IPS-20b (cell line): ENCODE data around the gene SERPINA6.
"Not testable (repeated sequence)": the region's sequence is repeated elsewhere in the genome, so short reads cannot be mapped to it uniquely, and the experiment has no call there.

Experiments used
- H3K27ac ChIP-seq: one replicate; pipeline ENCODE4 v1.5.1; 2013; ENCODE audit warnings: low read length
- H3K27me3 ChIP-seq: 2 replicates; pipeline ENCODE4 v1.6.1; 2013; ENCODE audit warnings: mild to moderate bottlenecking, low read length, inconsistent platforms; ENCODE audit not compliant: insufficient read depth
- H3K36me3 ChIP-seq: 2 replicates; pipeline ENCODE4 v1.6.1; 2013; ENCODE audit warnings: low read depth, mild to moderate bottlenecking, inconsistent platforms, low read length, moderate library complexity; ENCODE audit not compliant: insufficient read depth
- H3K4me1 ChIP-seq: 2 replicates; pipeline ENCODE4 v1.6.1; 2013; ENCODE audit warnings: mild to moderate bottlenecking, control low read depth, inconsistent platforms, low read length, moderate library complexity; ENCODE audit not compliant: insufficient read depth
- H3K4me3 ChIP-seq: 2 replicates; pipeline ENCODE4 v1.5.1; 2013; ENCODE audit warnings: mild to moderate bottlenecking, low read length, inconsistent platforms
- H3K9ac ChIP-seq: 2 replicates; pipeline ENCODE4 v1.6.1; 2013; ENCODE audit warnings: low read depth, mild to moderate bottlenecking, inconsistent platforms, low read length, moderate library complexity
- H3K9me3 ChIP-seq: 2 replicates; pipeline ENCODE4 v1.6.1; 2013; ENCODE audit warnings: mild to moderate bottlenecking, low read depth, low read length, inconsistent platforms; ENCODE audit not compliant: insufficient read depth

The SERPINA6 gene

DNA sequence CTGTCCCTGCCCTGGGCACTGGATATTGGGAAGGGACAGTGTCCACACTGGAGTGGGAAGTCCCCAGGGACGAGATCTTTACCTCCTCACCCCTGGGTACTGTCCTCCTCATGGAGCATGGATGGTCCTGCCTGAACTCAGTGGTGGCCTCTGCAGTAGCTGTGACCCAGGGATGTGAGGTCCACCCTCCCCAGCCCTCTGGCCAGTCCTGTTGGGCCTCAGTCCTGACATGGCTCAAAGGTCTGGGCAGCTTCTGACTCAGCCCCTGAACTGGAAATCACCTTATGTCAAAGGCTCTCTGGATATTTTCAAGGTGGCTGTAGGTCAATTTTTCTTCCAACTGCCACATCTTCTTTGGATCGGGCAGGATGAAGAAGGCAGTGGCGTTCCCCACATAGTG is 40.9 kb upstream of the SERPINA6 start:
- H3K36me3 ChIP-seq: no peaks in the 10 kb centered on the region
- H3K4me3 ChIP-seq: no peak overlapping the region
- H3K27ac ChIP-seq: no peak overlapping the region
- no peaks in the 10 kb centered on the region for H3K27me3 ChIP-seq
- H3K9ac ChIP-seq: no peak overlapping the region
- H3K4me1 ChIP-seq: no peaks in the 10 kb centered on the region
- H3K9me3 ChIP-seq: no peaks in the 10 kb centered on the region

DNA sequence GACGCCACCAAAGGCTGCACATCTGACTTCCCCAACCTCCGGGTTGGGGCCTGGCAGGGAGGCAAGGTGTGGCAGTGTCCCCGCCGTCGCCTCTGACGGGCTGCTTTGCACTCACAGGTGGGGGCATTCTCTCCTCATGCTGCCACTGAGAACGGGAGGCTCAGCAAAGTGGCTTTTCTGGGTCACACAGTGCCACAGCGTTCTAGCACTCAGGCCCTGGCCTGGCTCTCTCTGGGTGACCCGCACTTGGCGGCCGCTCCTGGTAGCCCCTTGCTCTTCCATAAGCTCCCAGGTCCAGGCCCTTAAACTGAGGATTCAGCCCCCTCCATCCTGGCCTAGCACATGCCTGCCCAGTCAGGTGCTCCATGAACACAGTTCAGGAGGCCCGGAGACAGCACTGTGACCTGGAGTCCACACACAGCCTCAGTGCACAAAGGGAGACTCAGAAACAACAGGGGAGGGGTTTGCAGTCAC is 40.1 kb upstream of the SERPINA6 start:
- Histone ChIP-seq H3K36me3 (no peaks in the 10 kb centered on the region), H3K27ac (no peak overlapping the region), H3K9me3 (no peaks in the 10 kb centered on the region), H3K27me3 (no peaks in the 10 kb centered on the region), H3K9ac (no peak overlapping the region), H3K4me3 (no peak overlapping the region), H3K4me1 (no peaks in the 10 kb centered on the region)

DNA sequence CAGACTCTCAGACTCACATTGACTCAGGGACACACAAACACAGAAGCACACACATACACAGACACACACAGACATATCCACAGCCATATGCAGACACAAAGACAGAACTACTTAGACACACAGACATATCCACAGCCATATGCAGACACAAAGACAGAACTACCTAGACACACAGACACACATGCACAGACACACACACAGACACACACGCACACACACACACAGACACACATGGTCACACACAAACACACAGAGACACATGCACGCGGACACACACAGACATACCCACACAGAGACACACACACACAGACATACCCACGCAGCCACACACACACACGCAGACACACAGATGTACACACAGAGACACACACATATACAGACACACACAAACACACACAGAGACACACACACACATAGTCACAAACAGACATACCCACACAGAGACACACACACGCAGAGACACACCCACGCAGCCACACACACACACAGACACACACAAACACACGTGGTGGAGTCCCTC is 39.5 kb upstream of the SERPINA6 start:
- no peak overlapping the region for H3K4me3 ChIP-seq
- no peaks in the 10 kb centered on the region for H3K9me3 ChIP-seq
- no peak overlapping the region for H3K9ac ChIP-seq
- no peaks in the 10 kb centered on the region for H3K36me3 ChIP-seq
- H3K27ac ChIP-seq: no peak overlapping the region
- H3K27me3 ChIP-seq: no peaks in the 10 kb centered on the region
- no peaks in the 10 kb centered on the region for H3K4me1 ChIP-seq

DNA sequence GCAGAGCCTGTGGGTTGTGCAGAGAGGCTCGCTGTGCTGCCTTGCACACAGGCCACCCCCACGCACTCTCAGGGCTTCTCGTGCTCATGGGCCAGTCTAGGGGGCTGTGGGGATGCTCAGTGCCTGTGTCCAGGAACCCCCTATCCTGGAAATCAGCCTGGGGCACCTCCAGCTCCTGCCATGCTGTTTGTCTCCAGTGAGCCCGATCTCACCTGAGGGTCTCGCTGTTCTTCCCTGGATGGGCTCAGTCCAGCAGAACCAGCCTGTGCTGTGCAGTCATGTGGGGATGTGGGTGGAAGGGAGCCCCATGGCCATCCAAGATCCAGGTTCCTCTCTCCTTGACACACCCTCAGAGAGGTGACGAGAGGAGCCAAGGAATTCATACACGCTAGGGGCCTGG is 38.5 kb upstream of the SERPINA6 start:
- H3K27me3 ChIP-seq: no peaks in the 10 kb centered on the region
- no peak overlapping the region for H3K9ac ChIP-seq
- H3K9me3 ChIP-seq: no peaks in the 10 kb centered on the region
- no peak overlapping the region for H3K4me3 ChIP-seq
- no peaks in the 10 kb centered on the region for H3K4me1 ChIP-seq
- H3K27ac ChIP-seq: no peak overlapping the region
- no peaks in the 10 kb centered on the region for H3K36me3 ChIP-seq

DNA sequence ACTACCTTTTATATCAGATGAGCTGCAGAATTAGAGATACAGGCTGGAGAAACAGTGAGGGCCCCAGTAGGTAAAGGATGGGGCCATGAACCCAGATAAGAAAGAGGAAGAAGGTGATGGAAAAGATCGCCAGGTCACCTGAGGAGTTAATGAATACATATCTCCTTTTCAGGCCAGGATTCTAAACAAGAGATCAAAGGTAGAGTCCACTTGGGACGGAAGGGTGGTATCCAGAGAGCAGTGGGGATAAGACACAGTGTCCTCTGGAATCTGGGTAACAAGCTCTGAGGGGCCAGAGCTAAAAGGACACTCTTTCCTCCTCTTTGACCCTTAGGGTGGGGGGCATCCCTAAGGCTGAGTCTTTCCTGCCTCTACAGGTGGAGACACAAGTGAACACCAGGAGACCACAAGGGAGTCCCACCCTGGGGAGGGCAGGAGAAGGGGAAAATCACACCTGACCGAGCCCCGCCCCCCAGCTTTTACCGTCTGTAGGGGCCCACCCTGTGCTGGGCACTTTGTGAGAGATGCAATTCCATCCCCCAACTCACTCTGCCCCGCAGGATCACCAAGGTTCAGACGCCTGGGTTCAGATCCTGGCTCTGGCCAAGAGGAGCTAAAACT is 37.9 kb upstream of the SERPINA6 start:
- Histone ChIP-seq H3K4me1 (no peaks in the 10 kb centered on the region), H3K27ac (no peak overlapping the region), H3K9ac (no peak overlapping the region), H3K27me3 (no peaks in the 10 kb centered on the region), H3K4me3 (no peak overlapping the region), H3K9me3 (no peaks in the 10 kb centered on the region), H3K36me3 (no peaks in the 10 kb centered on the region)

DNA sequence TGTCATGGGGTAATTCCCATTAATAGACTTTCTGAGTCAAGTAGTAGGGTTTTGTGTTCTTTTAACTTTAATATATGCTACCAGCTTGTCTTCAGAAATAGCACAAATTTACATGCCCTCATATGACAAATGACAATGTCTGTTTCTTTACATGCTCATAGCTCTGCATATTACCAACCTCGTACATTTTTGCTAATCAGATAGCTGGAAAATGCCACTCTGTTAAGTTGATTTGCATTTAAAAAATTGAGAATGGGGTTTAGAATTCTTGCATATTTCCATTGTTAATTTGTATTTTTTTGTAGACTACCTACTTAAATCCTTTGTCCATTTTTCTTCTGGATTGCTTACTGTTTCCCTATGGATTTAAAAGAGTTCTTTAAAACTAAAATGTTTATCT is 34.0 kb upstream of the SERPINA6 start:
- Histone ChIP-seq H3K9me3 (peaks cover 5% of the 10 kb centered on the region; the same call in 1 of the 2 replicates), H3K36me3 (no peaks in the 10 kb centered on the region), H3K27me3 (no peaks in the 10 kb centered on the region), H3K4me1 (no peaks in the 10 kb centered on the region), H3K4me3 (no peak overlapping the region), H3K27ac (no peak overlapping the region), H3K9ac (no peak overlapping the region)

DNA sequence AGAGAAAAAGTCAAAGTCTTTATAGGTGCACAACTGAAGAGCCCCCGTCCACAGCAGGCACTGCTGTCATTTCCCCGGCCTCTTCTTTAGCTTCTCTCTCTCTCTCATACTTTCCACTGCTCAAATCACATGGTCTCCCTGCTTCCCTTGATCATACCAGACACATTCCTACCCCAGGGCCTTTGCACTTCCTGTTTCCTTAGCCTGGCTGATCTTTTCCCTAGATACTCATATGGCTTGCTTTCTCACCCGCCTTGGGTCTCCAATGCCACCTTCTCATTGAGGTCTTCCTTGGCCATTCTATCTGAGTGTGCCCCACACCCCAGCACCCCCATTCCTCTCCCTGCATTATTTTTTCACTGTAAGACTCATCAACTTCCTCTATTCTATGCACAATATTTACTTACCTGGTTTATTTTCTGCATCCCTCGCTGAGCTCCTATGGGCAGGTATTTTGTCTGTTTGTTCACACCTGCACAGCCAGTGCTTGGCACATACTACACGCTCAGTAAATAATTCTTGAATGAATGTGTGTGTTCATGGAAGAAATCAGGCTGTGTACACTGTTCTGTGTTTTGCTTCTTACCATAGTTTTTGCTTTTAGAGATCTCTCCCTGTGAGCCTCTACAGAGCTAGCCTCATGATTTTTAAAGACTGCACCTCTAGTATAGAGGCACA is 33.4 kb upstream of the SERPINA6 start:
- no peaks in the 10 kb centered on the region for H3K4me1 ChIP-seq
- H3K27me3 ChIP-seq: no peaks in the 10 kb centered on the region
- H3K9ac ChIP-seq: no peak overlapping the region
- H3K4me3 ChIP-seq: no peak overlapping the region
- no peak overlapping the region for H3K27ac ChIP-seq
- H3K9me3 ChIP-seq: peaks cover 5% of the 10 kb centered on the region; the same call in 1 of the 2 replicates
- H3K36me3 ChIP-seq: no peaks in the 10 kb centered on the region

DNA sequence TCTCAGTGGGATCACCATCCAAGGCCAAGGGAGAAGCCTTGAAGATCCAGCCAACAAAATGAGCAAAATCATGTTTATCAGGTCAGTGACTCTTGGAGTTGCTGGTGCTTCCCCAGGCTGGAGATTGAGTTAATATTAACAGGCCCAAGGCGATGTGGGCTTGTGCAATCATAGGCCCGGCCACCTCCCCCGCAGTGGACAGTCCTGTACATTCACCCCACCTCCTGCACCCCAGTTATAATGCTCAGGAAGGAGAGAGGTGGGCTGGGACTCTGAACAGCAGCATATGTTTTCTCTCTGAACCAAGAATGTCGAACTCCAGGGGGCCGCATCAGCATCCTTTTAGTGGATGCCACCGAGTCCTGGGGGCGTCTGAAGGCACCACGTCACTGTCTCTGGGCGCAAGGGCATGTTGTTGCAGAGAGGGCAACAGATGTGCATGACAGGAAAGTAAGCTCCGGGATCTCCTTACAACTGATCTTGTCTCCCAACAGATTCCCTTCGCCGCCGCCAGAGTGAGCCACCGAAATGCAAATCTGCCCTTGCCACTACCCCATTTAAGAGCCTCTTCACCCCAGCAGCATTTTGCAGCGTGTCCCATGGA is 32.2 kb upstream of the SERPINA6 start:
- H3K27ac ChIP-seq: no peak overlapping the region
- H3K4me3 ChIP-seq: no peak overlapping the region
- no peaks in the 10 kb centered on the region for H3K27me3 ChIP-seq
- peaks cover 5% of the 10 kb centered on the region; the same call in 1 of the 2 replicates for H3K9me3 ChIP-seq
- H3K36me3 ChIP-seq: no peaks in the 10 kb centered on the region
- no peaks in the 10 kb centered on the region for H3K4me1 ChIP-seq
- no peak overlapping the region for H3K9ac ChIP-seq

DNA sequence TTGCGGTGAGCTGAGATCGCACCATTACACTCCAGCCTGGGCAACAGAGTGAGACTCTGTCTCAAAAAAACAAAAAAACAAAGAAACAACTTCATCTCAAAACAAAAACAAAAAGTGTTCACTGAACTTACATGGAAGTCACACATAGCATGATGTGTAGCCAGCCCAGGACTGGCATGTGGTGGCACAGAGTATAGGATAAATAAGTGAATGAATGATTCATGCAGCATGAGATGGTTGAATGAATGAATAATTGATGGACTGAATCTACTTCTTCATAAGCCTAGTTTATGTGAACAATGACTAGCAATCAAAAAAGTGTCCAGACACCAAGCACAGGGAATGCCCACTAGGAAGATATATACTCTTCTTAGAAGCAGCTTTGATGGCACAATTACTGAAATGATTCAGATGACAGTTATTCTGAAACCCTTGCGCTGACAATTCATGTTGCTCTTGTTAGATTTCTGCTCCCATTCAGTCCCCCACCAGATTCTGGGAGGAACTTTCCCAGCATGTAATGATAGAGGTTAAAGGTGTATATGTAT is 31.6 kb upstream of the SERPINA6 start:
- Histone ChIP-seq H3K27me3 (no peaks in the 10 kb centered on the region), H3K9me3 (peaks cover 5% of the 10 kb centered on the region; the same call in 1 of the 2 replicates), H3K4me1 (no peaks in the 10 kb centered on the region), H3K36me3 (no peaks in the 10 kb centered on the region), H3K27ac (no peak overlapping the region), H3K4me3 (no peak overlapping the region), H3K9ac (no peak overlapping the region)

DNA sequence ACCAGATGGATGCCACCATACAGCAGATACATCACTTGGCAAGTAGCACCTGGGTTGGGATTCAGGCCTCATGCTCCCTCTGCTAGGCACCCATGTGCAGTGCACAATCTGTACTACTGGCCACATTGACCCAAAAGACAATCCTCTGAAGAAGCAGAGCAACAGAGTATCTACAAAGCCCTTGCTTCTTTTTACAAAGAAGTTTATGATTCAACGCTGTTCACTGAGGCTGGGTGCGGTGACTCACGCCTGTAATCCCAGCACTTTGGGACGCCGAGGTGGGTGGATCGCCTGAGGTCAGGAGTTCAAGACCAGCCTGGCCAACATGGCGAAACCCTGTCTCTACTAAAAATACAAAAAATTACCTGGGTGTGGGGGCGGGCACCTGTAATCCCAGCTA is 31.1 kb upstream of the SERPINA6 start:
- H3K9ac ChIP-seq, H3K36me3 ChIP-seq, H3K4me3 ChIP-seq, H3K4me1 ChIP-seq, H3K9me3 ChIP-seq, H3K27me3 ChIP-seq, H3K27ac ChIP-seq: not testable (repeated sequence)

DNA sequence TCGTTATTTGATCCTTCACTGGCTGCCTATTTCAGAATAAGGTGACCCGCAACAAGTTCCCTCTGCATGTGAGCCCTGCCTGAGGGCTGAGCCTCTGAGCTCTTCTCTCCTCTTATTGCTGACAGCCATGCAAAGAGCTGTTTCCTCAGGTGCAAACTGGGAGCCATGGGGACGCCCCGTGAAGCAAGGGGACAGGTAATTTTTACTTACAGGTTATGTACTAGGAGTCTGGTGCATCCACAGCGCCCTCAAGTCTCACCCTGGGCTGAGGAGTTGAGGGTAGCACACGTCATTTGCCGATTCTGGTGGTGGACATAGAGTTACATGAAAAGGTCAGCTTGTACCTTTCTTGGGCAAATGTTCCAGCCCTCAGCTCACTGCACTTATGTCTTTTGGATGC is 26.1 kb upstream of the SERPINA6 start:
- peaks cover 5% of the 10 kb centered on the region; the same call in 1 of the 2 replicates for H3K9me3 ChIP-seq
- H3K27me3 ChIP-seq: no peaks in the 10 kb centered on the region
- no peak overlapping the region for H3K9ac ChIP-seq
- no peaks in the 10 kb centered on the region for H3K36me3 ChIP-seq
- H3K27ac ChIP-seq: no peak overlapping the region
- no peak overlapping the region for H3K4me3 ChIP-seq
- H3K4me1 ChIP-seq: no peaks in the 10 kb centered on the region
